OCI-LY1 (cell line): Measurements from ENCODE around the gene ASCL5.
A peak's percentile ranks its signal among the peaks of the same experiment; 100 is the strongest.

Experiments
- H2AFZ ChIP-seq: fragments of 200-600 bp; sonication (generic), shearing (Covaris generic); 2 replicates; pipeline ENCODE4 v1.6.0; 2014; ENCODE audit warnings: antibody characterized with exemption, mild to moderate bottlenecking, low read length
- H3F3A ChIP-seq: fragments of 200-600 bp; sonication (generic), shearing (Covaris generic); 2 replicates; pipeline ENCODE4 v1.6.0; 2014; ENCODE audit warnings: mild to moderate bottlenecking, antibody characterized with exemption, low read length, moderate library complexity; ENCODE audit not compliant: insufficient read depth
- H3K27ac ChIP-seq: fragments of 200-600 bp; sonication (generic); 2 replicates; pipeline ENCODE4 v1.5.1; 2014; ENCODE audit warnings: low read length, mixed run types, mild to moderate bottlenecking, low read depth; ENCODE audit not compliant: poor library complexity, severe bottlenecking
- H3K27me3 ChIP-seq: fragments of 200-600 bp; sonication (generic); 2 replicates; pipeline ENCODE4 v1.6.0; 2014; ENCODE audit warnings: antibody characterized with exemption, mild to moderate bottlenecking, low read length, moderate library complexity; ENCODE audit not compliant: insufficient read depth
- H3K36me3 ChIP-seq: fragments of 200-600 bp; sonication (generic); 2 replicates; pipeline ENCODE4 v1.6.1; 2014; ENCODE audit warnings: mild to moderate bottlenecking, antibody characterized with exemption, low read length, moderate library complexity, mixed read lengths; ENCODE audit not compliant: insufficient read depth
- H3K4me1 ChIP-seq: fragments of 200-600 bp; sonication (generic); 2 replicates; pipeline ENCODE4 v1.5.1; 2014; ENCODE audit warnings: mild to moderate bottlenecking, low read length, moderate library complexity; ENCODE audit not compliant: insufficient read depth, severe bottlenecking
- H3K4me2 ChIP-seq: fragments of 200-600 bp; sonication (generic), shearing (Covaris generic); 2 replicates; pipeline ENCODE4 v1.6.1; 2014; ENCODE audit warnings: low read length
- H3K4me3 ChIP-seq: fragments of 200-600 bp; sonication (generic); 2 replicates; pipeline ENCODE4 v1.5.1; 2014; ENCODE audit warnings: low read length, low read depth, mild to moderate bottlenecking, mixed read lengths; ENCODE audit not compliant: poor library complexity, severe bottlenecking
- H3K79me2 ChIP-seq: fragments of 200-600 bp; shearing (Covaris generic); 2 replicates; pipeline ENCODE4 v1.6.1; 2016; ENCODE audit warnings: mixed run types, low read length, mixed read lengths; ENCODE audit not compliant: insufficient read depth
- H3K9ac ChIP-seq: fragments of 200-600 bp; sonication (generic), shearing (Covaris generic); 2 replicates; pipeline ENCODE4 v1.6.1; 2014; ENCODE audit warnings: mild to moderate bottlenecking, low read length, mixed read lengths
- H3K9me2 ChIP-seq: fragments of 200-600 bp; sonication (generic), shearing (Covaris generic); 2 replicates; pipeline ENCODE4 v1.6.1; 2014; ENCODE audit warnings: low read depth, mild to moderate bottlenecking, low read length, mixed read lengths
- H3K9me3 ChIP-seq: fragments of 200-600 bp; shearing (Covaris generic); 2 replicates; pipeline ENCODE4 v1.6.1; 2014; ENCODE audit warnings: low read length, mixed read lengths
- H4K20me1 ChIP-seq: fragments of 200-600 bp; sonication (generic), shearing (Covaris generic); 2 replicates; pipeline ENCODE4 v1.6.0; 2016; ENCODE audit warnings: mild to moderate bottlenecking, low read length; ENCODE audit not compliant: insufficient read depth
- EZH2 ChIP-seq: fragments of 200-600 bp; sonication (generic), shearing (Covaris generic); IDR thresholded peaks from 2 replicates; pipeline ENCODE4 v1.8.0; 2017; ENCODE audit warnings: borderline replicate concordance, mixed run types, mild to moderate bottlenecking, antibody characterized with exemption, low read length, moderate library complexity, mixed read lengths
- TF ChIP-seq, protein P1 (sequence below): fragments of 200-600 bp; sonication (generic), shearing (Covaris generic); IDR thresholded peaks from 2 replicates; pipeline ENCODE4 v1.5.1; 2017; ENCODE audit warnings: mild to moderate bottlenecking, antibody characterized with exemption, low read length, moderate library complexity, mixed read lengths

ASCL5 gene

GRCh38 chr1:201085902-201086735 is 40.9 kb downstream of the ASCL5 start:
- no peak overlapping the region for H3K4me3 ChIP-seq
- H3K9ac ChIP-seq = no peak overlapping the region
- no peaks in the 10 kb centered on the region for H3K9me2 ChIP-seq
- H3K9me3 ChIP-seq = no peaks in the 10 kb centered on the region
- no peaks in the 10 kb centered on the region for H3K36me3 ChIP-seq
- no peaks in the 10 kb centered on the region for H3F3A ChIP-seq
- no peaks in the 10 kb centered on the region; the same call in none of the 2 replicates for H3K27me3 ChIP-seq
- no peaks in the 10 kb centered on the region for H4K20me1 ChIP-seq
- H2AFZ ChIP-seq = no peak overlapping the region
- no peak overlapping the region for H3K27ac ChIP-seq
- TF ChIP-seq, protein P1, sequence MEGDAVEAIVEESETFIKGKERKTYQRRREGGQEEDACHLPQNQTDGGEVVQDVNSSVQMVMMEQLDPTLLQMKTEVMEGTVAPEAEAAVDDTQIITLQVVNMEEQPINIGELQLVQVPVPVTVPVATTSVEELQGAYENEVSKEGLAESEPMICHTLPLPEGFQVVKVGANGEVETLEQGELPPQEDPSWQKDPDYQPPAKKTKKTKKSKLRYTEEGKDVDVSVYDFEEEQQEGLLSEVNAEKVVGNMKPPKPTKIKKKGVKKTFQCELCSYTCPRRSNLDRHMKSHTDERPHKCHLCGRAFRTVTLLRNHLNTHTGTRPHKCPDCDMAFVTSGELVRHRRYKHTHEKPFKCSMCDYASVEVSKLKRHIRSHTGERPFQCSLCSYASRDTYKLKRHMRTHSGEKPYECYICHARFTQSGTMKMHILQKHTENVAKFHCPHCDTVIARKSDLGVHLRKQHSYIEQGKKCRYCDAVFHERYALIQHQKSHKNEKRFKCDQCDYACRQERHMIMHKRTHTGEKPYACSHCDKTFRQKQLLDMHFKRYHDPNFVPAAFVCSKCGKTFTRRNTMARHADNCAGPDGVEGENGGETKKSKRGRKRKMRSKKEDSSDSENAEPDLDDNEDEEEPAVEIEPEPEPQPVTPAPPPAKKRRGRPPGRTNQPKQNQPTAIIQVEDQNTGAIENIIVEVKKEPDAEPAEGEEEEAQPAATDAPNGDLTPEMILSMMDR = peak; percentile 35
- no peak for TF ChIP-seq EZH2
- no peaks in the 10 kb centered on the region for H3K79me2 ChIP-seq
- no peak overlapping the region for H3K4me2 ChIP-seq
- H3K4me1 ChIP-seq = no peaks in the 10 kb centered on the region

DNA sequence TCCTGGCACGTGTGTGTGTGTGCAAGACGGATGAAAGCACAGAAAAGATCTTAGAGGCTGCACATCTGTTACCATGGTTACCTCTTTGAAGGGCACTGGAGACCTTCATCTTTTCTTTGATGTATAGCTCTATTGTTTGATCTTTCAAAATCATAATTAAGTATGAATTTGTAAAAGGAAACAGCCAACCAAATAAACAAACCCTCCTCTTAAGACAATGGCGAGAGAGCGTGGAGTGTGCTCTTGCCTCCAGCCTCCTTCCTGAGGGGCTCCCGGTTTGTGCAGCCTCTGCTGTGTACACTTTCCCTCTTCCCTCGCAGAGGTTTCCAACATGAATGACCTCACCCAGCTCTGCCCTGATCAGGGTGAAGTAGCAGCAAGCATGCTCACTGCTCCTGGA is 42.7 kb downstream of the ASCL5 start:
- no peaks in the 10 kb centered on the region for H4K20me1 ChIP-seq
- no peak for TF ChIP-seq EZH2
- TF ChIP-seq, protein P1 = no peak
- H3K4me3 ChIP-seq = no peak overlapping the region
- H3K9me2 ChIP-seq = no peaks in the 10 kb centered on the region
- H3F3A ChIP-seq = no peaks in the 10 kb centered on the region
- H3K9me3 ChIP-seq = no peaks in the 10 kb centered on the region
- no peak overlapping the region for H3K27ac ChIP-seq
- H3K27me3 ChIP-seq = no peaks in the 10 kb centered on the region; the same call in none of the 2 replicates
- H2AFZ ChIP-seq = no peak overlapping the region
- H3K9ac ChIP-seq = no peak overlapping the region
- no peak overlapping the region for H3K4me2 ChIP-seq
- H3K36me3 ChIP-seq = no peaks in the 10 kb centered on the region
- no peaks in the 10 kb centered on the region for H3K4me1 ChIP-seq
- H3K79me2 ChIP-seq = no peaks in the 10 kb centered on the region

DNA sequence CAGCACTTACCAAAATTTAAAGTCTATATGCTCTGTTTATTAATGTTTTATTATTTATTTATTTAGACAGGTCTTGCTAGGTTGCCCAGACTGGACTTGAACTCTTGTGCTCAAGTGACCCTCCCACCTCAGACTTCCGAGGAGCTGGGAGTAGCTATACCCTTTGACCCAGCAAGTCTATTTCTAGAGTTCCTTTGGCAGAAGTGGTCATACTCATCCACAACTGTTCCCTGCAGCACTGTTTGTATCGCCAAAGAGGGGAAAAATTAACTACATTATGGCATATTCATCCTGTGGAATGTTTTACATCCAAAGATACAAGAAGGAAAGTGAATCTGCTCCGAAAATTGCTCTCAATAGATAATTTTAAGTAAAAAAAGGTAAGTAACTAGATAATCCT is 43.2 kb downstream of the ASCL5 start:
- Histone ChIP-seq H2AFZ (no peak overlapping the region), H3K9me3 (no peaks in the 10 kb centered on the region), H3K4me2 (no peak overlapping the region), H3F3A (no peaks in the 10 kb centered on the region), H3K27ac (no peak overlapping the region), H3K79me2 (no peaks in the 10 kb centered on the region), H3K9me2 (no peaks in the 10 kb centered on the region), H3K36me3 (no peaks in the 10 kb centered on the region), H3K4me1 (no peaks in the 10 kb centered on the region), H3K4me3 (no peak overlapping the region), H3K9ac (no peak overlapping the region), H4K20me1 (no peaks in the 10 kb centered on the region), H3K27me3 (no peaks in the 10 kb centered on the region; the same call in none of the 2 replicates)
- TF ChIP-seq EZH2 = no peak
- TF ChIP-seq, protein P1 = no peak
